ENCODE data around the gene PEAR1. TPM values are rescaled to one million over a fixed set of nuclear protein-coding genes. Genes with fewer than 3 reads are reported as not detected.

PEAR1 gene
- total RNA-seq, 1 donor from 2014 or later = 19.0 TPM

GRCh38 chr1:156936191-156936590 lies 42.7 kb downstream of the PEAR1 start:
- DNase-seq (ENCODE audit: low read depth) = no peak
- TF ChIP-seq CTCF (conservative IDR thresholded peaks at IDR 0.05; ENCODE audit: low read depth, low read length) = no peak
- no peak overlapping the region for H3K4me3 ChIP-seq (ENCODE audit: low read depth, low read length)

- no peak overlapping the region for H3K4me3 ChIP-seq (ENCODE audit: low read depth, low read length)
- TF ChIP-seq CTCF (conservative IDR thresholded peaks at IDR 0.05; ENCODE audit: low read depth, low read length) = no peak
- DNase-seq (ENCODE audit: low read depth) = no peak
Measured at GRCh38 chr1:156936721-156937220, 43.3 kb downstream of the PEAR1 start.

- DNase-seq (ENCODE audit: low read depth) = no peak
- TF ChIP-seq CTCF (conservative IDR thresholded peaks at IDR 0.05; ENCODE audit: low read depth, low read length) = no peak
- H3K4me3 ChIP-seq (ENCODE audit: low read depth, low read length) = no peak overlapping the region
Measured at GRCh38 chr1:156937883-156938282, 44.4 kb downstream of the PEAR1 start.

GRCh38 chr1:156938813-156939212 lies 45.3 kb downstream of the PEAR1 start:
- no peak overlapping the region for H3K4me3 ChIP-seq (ENCODE audit: low read depth, low read length)
- no peak for TF ChIP-seq CTCF (conservative IDR thresholded peaks at IDR 0.05; ENCODE audit: low read depth, low read length)
- no peak for DNase-seq (ENCODE audit: low read depth)

GRCh38 chr1:156939786-156940334 lies 46.3 kb downstream of the PEAR1 start:
- no peak for DNase-seq (ENCODE audit: low read depth)
- TF ChIP-seq CTCF (conservative IDR thresholded peaks at IDR 0.05; ENCODE audit: low read depth, low read length) = no peak

GRCh38 chr1:156941675-156942074 lies 48.2 kb downstream of the PEAR1 start:
- DNase-seq (ENCODE audit: low read depth) = no peak
- no peak for TF ChIP-seq CTCF (conservative IDR thresholded peaks at IDR 0.05; ENCODE audit: low read depth, low read length)
- H3K4me3 ChIP-seq (ENCODE audit: low read depth, low read length) = no peak overlapping the region

More at GRCh38 chr1:156939786-156940334, 46.3 kb downstream of the PEAR1 start:
- H3K4me3 ChIP-seq (ENCODE audit: low read depth, low read length) = no peak overlapping the region

- H3K4me3 ChIP-seq (ENCODE audit: low read depth, low read length) = no peak overlapping the region
- no peak for DNase-seq (ENCODE audit: low read depth)
- TF ChIP-seq CTCF (conservative IDR thresholded peaks at IDR 0.05; ENCODE audit: low read depth, low read length) = no peak
Measured at GRCh38 chr1:156942176-156942575, 48.7 kb downstream of the PEAR1 start.
